SK-N-SH (cell line): Measurements from ENCODE around the gene USP12. TPM values are rescaled to one million over a fixed set of nuclear protein-coding genes. Genes with fewer than 3 reads are reported as not detected.

Experiments
- CTCF ChIA-PET: fragments of 300-600, 350-600 bp; formaldehyde crosslinking; extraction: SDS; loops from one replicate; lab custom pipeline; 2021; lab: Yijun Ruan, JAX
- POLR2A ChIA-PET: fragments of 350-600 bp; sonication (Branson Sonifier 250); formaldehyde crosslinking; extraction: SDS; loops from one replicate; lab custom pipeline; 2020; ENCODE audit warnings: antibody characterized with exemption, inconsistent platforms; lab: Yijun Ruan, JAX
- DNase-seq: peaks from one replicate; pipeline ENCODE4 v3.0.0; 2012
- H2AFZ ChIP-seq: fragments of 200-600 bp; sonication (generic); 2 replicates; pipeline ENCODE4 v1.8.1; 2016; ENCODE audit warnings: antibody characterized with exemption, mild to moderate bottlenecking, low read depth
- H3F3A ChIP-seq: fragments of 200-600 bp; sonication (generic); replicated peaks from 2 replicates; pipeline ENCODE3; 2016; ENCODE audit warnings: antibody characterized with exemption, mild to moderate bottlenecking; ENCODE audit not compliant: insufficient read depth
- H3K27ac ChIP-seq, 2 experiments: fragments of 200-500 bp in 1 of 2; fragments of 200-600 bp in 1 of 2; sonication (Bioruptor generic) in 1 of 2; sonication (generic), shearing (Covaris generic) in 1 of 2; 2 replicates each; pipeline versions ENCODE4 v1.5.1 to v1.6.1; 2014 to 2016; ENCODE audit warnings: low read depth in 2 of 2, inconsistent platforms in 1 of 2, low read length in 1 of 2, mild to moderate bottlenecking in 1 of 2, mixed read lengths in 1 of 2
- H3K27me3 ChIP-seq: fragments of 200-600 bp; sonication (generic), shearing (Covaris generic); 2 replicates; pipeline ENCODE4 v1.6.1; 2016; ENCODE audit warnings: mixed run types; ENCODE audit not compliant: insufficient read depth
- H3K36me3 ChIP-seq, 2 experiments: fragments of 200-500 bp in 1 of 2; fragments of 200-600 bp in 1 of 2; sonication (Bioruptor generic) in 1 of 2; sonication (generic) in 1 of 2; replicated peaks in 1 of 2; 2 replicates each; pipeline versions ENCODE3 to v1.5.1; 2014 to 2016; ENCODE audit warnings: low read length in 1 of 2, mild to moderate bottlenecking in 1 of 2; ENCODE audit not compliant: insufficient read depth in 2 of 2, control insufficient read depth in 1 of 2
- H3K4me1 ChIP-seq, 2 experiments: fragments of 200-500 bp in 1 of 2; fragments of 200-600 bp in 1 of 2; sonication (Bioruptor generic) in 1 of 2; sonication (generic), shearing (Covaris generic) in 1 of 2; 2 replicates each; pipeline versions ENCODE4 v1.5.1 to v1.6.1; 2014 to 2016; ENCODE audit warnings: low read depth in 1 of 2, low read length in 1 of 2, mixed run types in 1 of 2; ENCODE audit not compliant: insufficient read depth in 2 of 2, control insufficient read depth in 1 of 2
- H3K4me2 ChIP-seq: fragments of 200-600 bp; sonication (generic), shearing (Covaris generic); 2 replicates; pipeline ENCODE4 v1.6.1; 2017; ENCODE audit warnings: mixed run types
- H3K4me3 ChIP-seq, 2 experiments: fragments of 200-500 bp in 1 of 2; fragments of 200-600 bp in 1 of 2; sonication (Bioruptor generic) in 1 of 2; sonication (generic), shearing (Covaris generic) in 1 of 2; 2 replicates each; pipeline versions ENCODE4 v1.5.1 to v1.8.1; 2014 to 2016; ENCODE audit warnings: low read depth in 2 of 2, inconsistent platforms in 1 of 2, low read length in 1 of 2, mild to moderate bottlenecking in 1 of 2, mixed read lengths in 1 of 2, moderate library complexity in 1 of 2
- H3K79me2 ChIP-seq: fragments of 200-600 bp; sonication (generic); 2 replicates; pipeline ENCODE4 v1.8.1; 2017; ENCODE audit warnings: mild to moderate bottlenecking; ENCODE audit not compliant: insufficient read depth
- H3K9ac ChIP-seq: fragments of 200-600 bp; sonication (generic); 2 replicates; pipeline ENCODE4 v1.6.1; 2017; ENCODE audit warnings: mixed run types
- H3K9me2 ChIP-seq: fragments of 200-600 bp; sonication (generic); 2 replicates; pipeline ENCODE4 v1.6.1; 2017; ENCODE audit warnings: mixed run types
- H3K9me3 ChIP-seq: fragments of 200-600 bp; sonication (generic); 2 replicates; pipeline ENCODE4 v1.6.1; 2017; ENCODE audit warnings: mixed run types, mild to moderate bottlenecking, moderate library complexity
- H4K20me1 ChIP-seq: fragments of 200-600 bp; sonication (generic); 2 replicates; pipeline ENCODE4 v1.6.1; 2017; ENCODE audit warnings: mild to moderate bottlenecking, mixed run types; ENCODE audit not compliant: insufficient read depth
- CHD2 ChIP-seq: fragments of 150-350 bp; IDR thresholded peaks from 2 replicates; pipeline ENCODE4 v1.6.1; 2018; ENCODE audit warnings: low read length; ENCODE audit not compliant: partially characterized antibody
- EZH2phosphoT487 ChIP-seq: fragments of 200-600 bp; sonication (generic); IDR thresholded peaks from 2 replicates; pipeline ENCODE4 v1.6.1; 2017; ENCODE audit warnings: low read depth, mixed run types, mild to moderate bottlenecking, antibody characterized with exemption, moderate library complexity, borderline replicate concordance
- FOXJ3 ChIP-seq: sonication (generic); formaldehyde crosslinking; IDR thresholded peaks from 2 replicates; pipeline ENCODE4 v1.5.1; 2020; ENCODE audit warnings: mild to moderate bottlenecking, missing genetic modification reagents
- FOXM1 ChIP-seq: IDR thresholded peaks from 2 replicates; pipeline ENCODE4 v1.4.0; 2012; ENCODE audit warnings: low read depth, mild to moderate bottlenecking
- GATA2 ChIP-seq: sonication (generic); formaldehyde crosslinking; IDR thresholded peaks from 2 replicates; pipeline ENCODE4 v1.5.0; 2020; ENCODE audit warnings: mild to moderate bottlenecking, missing genetic modification reagents
- JUND ChIP-seq: IDR thresholded peaks from 2 replicates; pipeline ENCODE4 v1.4.0; 2012
- MXI1 ChIP-seq: IDR thresholded peaks from 2 replicates; pipeline ENCODE4 v1.6.1; 2012; ENCODE audit warnings: mild to moderate bottlenecking, low read depth, low read length, improper control_type of control experiment
- NRF1 ChIP-seq: IDR thresholded peaks from 2 replicates; pipeline ENCODE4 v1.6.1; 2012; ENCODE audit warnings: low read depth, mild to moderate bottlenecking, low read length
- POLR2AphosphoS5 ChIP-seq: IDR thresholded peaks from 2 replicates; pipeline ENCODE4 v1.6.1; 2012; ENCODE audit warnings: low read depth, low read length
- RFX5 ChIP-seq: IDR thresholded peaks from 2 replicates; pipeline ENCODE4 v1.6.1; 2012; ENCODE audit warnings: mild to moderate bottlenecking, improper control_type of control experiment, low read length
- SIN3A ChIP-seq: IDR thresholded peaks from 2 replicates; pipeline ENCODE4 v1.6.1; 2012; ENCODE audit warnings: low read depth, mild to moderate bottlenecking, low read length, moderate library complexity, borderline replicate concordance
- TAF1 ChIP-seq: IDR thresholded peaks from 2 replicates; pipeline ENCODE4 v1.6.1; 2012; ENCODE audit warnings: low read depth, mild to moderate bottlenecking, low read length, moderate library complexity, borderline replicate concordance
- WGBS: methylation state at CpG from one replicate; pipeline ENCODE4 v1.1.6; 2017; ENCODE audit warnings: low lambda C conversion rate; 5-methylcytosine and 5-hydroxymethylcytosine counted together
- polyA plus RNA-seq, 3 experiments: library from polyadenylated mRNA; depleted of rRNA; stranded (reverse); fragments of >200 nt; gene quantifications; 2 replicates each; pipeline ENCODE4 v1.2.3, GENCODE V29; 2012
- TF ChIP-seq, protein P1 (sequence below): IDR thresholded peaks from 2 replicates; pipeline ENCODE4 v1.4.0; 2012; ENCODE audit warnings: low read depth, borderline replicate concordance
- TF ChIP-seq, protein P2 (sequence below): IDR thresholded peaks from 2 replicates; pipeline ENCODE4; 2012
- TF ChIP-seq, protein P3 (sequence below): IDR thresholded peaks from 2 replicates; pipeline ENCODE4 v1.4.0; 2012; ENCODE audit warnings: low read depth

USP12 gene
- polyA plus RNA-seq, 1 of the 3 experiments (the other 2 are of a cell fraction), result 5.0 TPM

DNA sequence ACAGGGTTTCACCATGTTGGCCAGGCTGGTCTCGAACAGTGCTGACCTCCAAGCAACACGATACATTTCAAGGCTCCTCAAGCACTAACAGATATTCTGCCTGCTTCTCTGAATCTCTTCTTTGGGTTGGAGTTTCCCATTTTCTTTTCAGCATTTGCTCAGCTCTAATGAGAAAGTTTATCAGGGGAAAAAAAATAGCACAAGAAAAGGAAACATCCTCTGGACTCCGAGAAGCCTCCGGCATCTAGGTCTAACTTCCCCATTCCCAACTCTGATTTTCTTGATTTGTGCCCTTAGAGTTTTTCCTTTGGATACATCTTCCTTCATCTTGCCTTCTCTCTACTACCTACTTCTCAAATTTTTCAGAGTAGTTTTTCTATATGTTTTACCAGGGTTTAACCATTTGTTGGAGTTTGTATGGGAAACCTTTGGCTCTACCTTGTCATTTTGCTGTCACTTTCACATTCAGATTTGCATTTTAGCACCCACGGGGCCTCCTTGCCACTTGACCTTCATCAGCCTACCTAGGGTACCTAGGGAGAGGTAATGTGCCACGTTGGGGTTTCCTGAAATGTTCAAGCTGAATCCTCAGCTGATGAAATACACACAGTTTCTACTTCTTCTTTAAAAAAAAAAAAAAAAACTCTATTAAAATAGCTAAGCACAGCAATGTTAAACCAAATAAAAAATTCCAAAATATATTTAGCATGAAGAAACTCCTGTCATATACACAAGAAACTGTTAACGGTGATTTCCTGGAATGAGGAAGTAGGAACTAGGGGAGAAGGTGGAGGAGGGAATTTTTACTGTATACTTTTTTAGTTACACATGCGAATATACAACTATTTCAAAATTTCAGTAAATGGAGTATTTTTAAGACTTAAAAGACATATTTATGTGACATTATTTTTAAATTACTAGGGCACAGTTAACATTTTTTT is 5.1 kb upstream of the USP12 start:
- no peak overlapping the region for H3K9ac ChIP-seq
- no peak overlapping the region for H3K27ac ChIP-seq
- no peak for DNase-seq
- H3F3A ChIP-seq, result peaks cover 4% of the 10 kb centered on the region
- no peaks in the 10 kb centered on the region for H3K27me3 ChIP-seq
- CTCF ChIA-PET, result no interaction called here
- TF ChIP-seq TAF1 (no peak), MXI1 (no peak), POLR2AphosphoS5 (no peak), SIN3A (no peak), CHD2 (no peak), NRF1 (no peak), FOXJ3 (CRISPR knock-in tag) (no peak), GATA2 (CRISPR knock-in tag) (no peak), RFX5 (no peak), JUND (no peak), FOXM1 (no peak), EZH2phosphoT487 (no peak)
- TF ChIP-seq, protein P1, sequence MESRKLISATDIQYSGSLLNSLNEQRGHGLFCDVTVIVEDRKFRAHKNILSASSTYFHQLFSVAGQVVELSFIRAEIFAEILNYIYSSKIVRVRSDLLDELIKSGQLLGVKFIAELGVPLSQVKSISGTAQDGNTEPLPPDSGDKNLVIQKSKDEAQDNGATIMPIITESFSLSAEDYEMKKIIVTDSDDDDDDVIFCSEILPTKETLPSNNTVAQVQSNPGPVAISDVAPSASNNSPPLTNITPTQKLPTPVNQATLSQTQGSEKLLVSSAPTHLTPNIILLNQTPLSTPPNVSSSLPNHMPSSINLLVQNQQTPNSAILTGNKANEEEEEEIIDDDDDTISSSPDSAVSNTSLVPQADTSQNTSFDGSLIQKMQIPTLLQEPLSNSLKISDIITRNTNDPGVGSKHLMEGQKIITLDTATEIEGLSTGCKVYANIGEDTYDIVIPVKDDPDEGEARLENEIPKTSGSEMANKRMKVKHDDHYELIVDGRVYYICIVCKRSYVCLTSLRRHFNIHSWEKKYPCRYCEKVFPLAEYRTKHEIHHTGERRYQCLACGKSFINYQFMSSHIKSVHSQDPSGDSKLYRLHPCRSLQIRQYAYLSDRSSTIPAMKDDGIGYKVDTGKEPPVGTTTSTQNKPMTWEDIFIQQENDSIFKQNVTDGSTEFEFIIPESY, result no peak
- TF ChIP-seq, protein P2, sequence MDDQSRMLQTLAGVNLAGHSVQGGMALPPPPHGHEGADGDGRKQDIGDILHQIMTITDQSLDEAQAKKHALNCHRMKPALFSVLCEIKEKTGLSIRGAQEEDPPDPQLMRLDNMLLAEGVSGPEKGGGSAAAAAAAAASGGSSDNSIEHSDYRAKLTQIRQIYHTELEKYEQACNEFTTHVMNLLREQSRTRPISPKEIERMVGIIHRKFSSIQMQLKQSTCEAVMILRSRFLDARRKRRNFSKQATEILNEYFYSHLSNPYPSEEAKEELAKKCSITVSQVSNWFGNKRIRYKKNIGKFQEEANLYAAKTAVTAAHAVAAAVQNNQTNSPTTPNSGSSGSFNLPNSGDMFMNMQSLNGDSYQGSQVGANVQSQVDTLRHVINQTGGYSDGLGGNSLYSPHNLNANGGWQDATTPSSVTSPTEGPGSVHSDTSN, result no peak
- TF ChIP-seq, protein P3, sequence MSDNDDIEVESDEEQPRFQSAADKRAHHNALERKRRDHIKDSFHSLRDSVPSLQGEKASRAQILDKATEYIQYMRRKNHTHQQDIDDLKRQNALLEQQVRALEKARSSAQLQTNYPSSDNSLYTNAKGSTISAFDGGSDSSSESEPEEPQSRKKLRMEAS, result no peak
- H3K9me2 ChIP-seq, result no peaks in the 10 kb centered on the region
- no peak overlapping the region for H3K4me2 ChIP-seq
- H3K9me3 ChIP-seq, result no peaks in the 10 kb centered on the region
- 88% methylated on average over 8 of the region's 8 CpGs for WGBS
- no peak overlapping the region for H2AFZ ChIP-seq
- no peaks in the 10 kb centered on the region for H4K20me1 ChIP-seq
- H3K79me2 ChIP-seq, result peaks cover 5% of the 10 kb centered on the region
- peaks cover 0 to 6% of the 10 kb centered on the region in 2 experiments; a peak in 2 of 4 replicates for H3K4me1 ChIP-seq
- H3K4me3 ChIP-seq, result no peak overlapping the region
- H3K36me3 ChIP-seq, result no peaks in the 10 kb centered on the region
- POLR2A ChIA-PET, result no interaction called here
